SJCRH30 (cell line): ENCODE results near the gene BRAF. TPM values are rescaled to one million over a fixed set of nuclear protein-coding genes. Genes with fewer than 3 reads are reported as not detected.
"Not testable (repeated sequence)": the region's sequence is repeated elsewhere in the genome, so short reads cannot be mapped to it uniquely, and the experiment has no call there.

ENCODE experiments used
- DNase-seq, 2 experiments: peaks; one replicate each; pipeline ENCODE4 v3.0.0-alpha.2; 2015 to 2020
- H3K27ac ChIP-seq: fragments of 250-450 bp; sonication (Bioruptor Pico); 2 replicates; pipeline ENCODE4 v1.5.1; 2020; ENCODE audit warnings: mild to moderate bottlenecking, moderate library complexity
- H3K27me3 ChIP-seq: fragments of 250-450 bp; sonication (Bioruptor Pico); 2 replicates; pipeline ENCODE4 v1.5.1; 2020; ENCODE audit warnings: mild to moderate bottlenecking, moderate library complexity
- H3K36me3 ChIP-seq: fragments of 250-450 bp; sonication (Bioruptor Pico); 2 replicates; pipeline ENCODE4 v1.5.1; 2020; ENCODE audit warnings: mild to moderate bottlenecking, moderate library complexity
- H3K4me1 ChIP-seq: fragments of 250-450 bp; sonication (Bioruptor Pico); 2 replicates; pipeline ENCODE4 v1.5.1; 2020; ENCODE audit warnings: mild to moderate bottlenecking, moderate library complexity
- H3K4me3 ChIP-seq: fragments of 250-450 bp; sonication (Bioruptor Pico); 2 replicates; pipeline ENCODE4 v1.5.1; 2020; ENCODE audit warnings: mild to moderate bottlenecking, moderate library complexity
- H3K9me3 ChIP-seq: fragments of 250-450 bp; sonication (Bioruptor Pico); replicated peaks from 2 replicates; pipeline ENCODE4 v1.5.1; 2020; ENCODE audit warnings: mild to moderate bottlenecking, moderate library complexity
- total RNA-seq: library from RNA; depleted of rRNA; stranded (reverse); fragments of >200 nt; shearing (Covaris generic); gene quantifications from 2 replicates; pipeline ENCODE4 v1.2.3, GENCODE V29; 2014; rRNA removed

Gene BRAF
- total RNA-seq, 1 experiment from 2014 or later, result 26.2 TPM

DNA sequence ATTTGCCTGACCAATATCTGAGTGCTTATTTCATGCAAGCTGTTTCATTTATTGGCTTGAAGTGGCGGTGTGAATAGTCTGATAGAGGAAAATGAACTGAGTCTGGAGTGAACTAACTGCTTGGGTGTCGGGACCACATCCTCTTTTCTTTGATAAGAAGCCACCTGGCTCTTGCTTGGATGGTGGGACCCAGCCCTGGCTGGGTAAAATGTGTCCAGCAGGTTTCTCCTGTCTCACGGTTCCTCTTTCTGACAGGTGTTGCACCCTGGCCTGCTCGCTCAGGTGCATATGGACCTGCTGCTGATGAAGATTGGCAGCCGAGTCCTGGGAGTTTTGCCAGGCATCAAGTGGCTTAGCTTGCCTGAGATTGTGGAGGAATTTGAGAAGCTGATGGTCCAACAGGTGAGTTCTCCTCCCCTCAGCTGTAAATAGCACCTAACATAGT lies 250.4 kb downstream of the BRAF start:
- Histone ChIP-seq H3K36me3 (no peaks in the 10 kb centered on the region), H3K9me3 (no peaks in the 10 kb centered on the region), H3K27ac (no peak overlapping the region), H3K27me3 (no peaks in the 10 kb centered on the region), H3K4me3 (no peak overlapping the region), H3K4me1 (peaks cover 3% of the 10 kb centered on the region; the same call in 1 of the 2 replicates)
- no peak for DNase-seq

DNA sequence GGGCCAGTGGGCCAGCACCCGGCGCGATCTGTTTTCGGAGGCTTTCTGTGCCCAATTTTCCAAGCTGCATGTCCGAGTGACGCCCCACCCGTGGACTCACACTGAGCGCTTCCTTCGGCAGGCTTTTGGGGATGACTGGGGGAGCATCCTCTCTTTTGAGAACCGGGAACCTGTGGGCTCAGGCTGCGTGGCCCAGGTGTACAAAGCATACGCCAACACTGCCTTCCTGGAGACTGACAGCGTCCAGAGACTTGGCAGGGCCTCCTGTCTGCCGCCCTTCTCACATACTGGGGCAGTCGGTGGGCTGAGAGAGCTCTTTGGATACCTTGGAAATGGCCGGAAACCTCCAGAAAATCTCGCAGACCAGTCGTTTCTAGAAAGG lies 251.0 kb downstream of the BRAF start:
- H3K4me1 ChIP-seq, result peaks cover 3% of the 10 kb centered on the region; the same call in 1 of the 2 replicates
- H3K27ac ChIP-seq, result no peak overlapping the region
- no peaks in the 10 kb centered on the region for H3K9me3 ChIP-seq
- peak overlapping the region; percentile 68; the same call in 1 of the 2 replicates for H3K4me3 ChIP-seq
- H3K27me3 ChIP-seq, result no peaks in the 10 kb centered on the region
- DNase-seq, result no peak
- no peaks in the 10 kb centered on the region for H3K36me3 ChIP-seq

DNA sequence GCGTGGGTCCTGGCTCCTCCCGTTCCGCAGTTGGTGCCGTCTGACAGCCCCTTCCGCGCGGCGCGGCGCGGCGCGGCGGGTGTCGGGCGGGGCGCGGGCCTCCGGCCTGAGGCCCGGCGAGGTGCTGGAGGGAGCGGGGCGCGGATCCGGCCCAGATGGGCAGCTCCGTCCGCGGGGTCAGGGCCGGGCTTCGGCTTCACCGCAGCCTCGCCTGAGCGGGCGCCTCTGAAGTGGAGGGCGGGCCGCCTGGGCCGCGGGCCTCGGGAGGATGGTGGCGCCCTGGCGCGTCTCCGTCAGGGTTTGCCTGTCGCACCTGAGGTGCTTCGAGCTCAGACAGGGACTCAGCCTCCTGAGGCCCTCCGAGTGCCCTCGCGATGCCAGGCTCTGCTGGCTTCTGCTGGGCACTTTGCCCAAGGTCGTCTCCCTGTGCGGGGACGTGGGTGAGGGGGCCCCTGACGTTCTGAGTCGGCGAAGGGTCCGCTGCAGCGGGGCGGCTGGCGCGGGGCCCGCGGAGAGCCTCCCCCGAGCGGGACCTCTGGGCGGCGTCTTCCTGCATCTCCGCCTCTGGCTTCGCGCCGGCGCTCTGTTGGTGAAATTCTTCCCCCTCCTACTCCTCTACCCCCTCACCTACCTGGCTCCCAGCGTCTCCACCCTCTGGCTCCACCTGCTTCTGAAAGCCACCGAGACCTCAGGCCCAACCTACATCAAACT lies 251.5 kb downstream of the BRAF start:
- Histone ChIP-seq H3K27ac (no peak overlapping the region), H3K9me3 (no peaks in the 10 kb centered on the region), H3K4me1 (peaks cover 3% of the 10 kb centered on the region; the same call in 1 of the 2 replicates), H3K36me3 (no peaks in the 10 kb centered on the region), H3K4me3 (peak overlapping the region; percentile 68), H3K27me3 (no peaks in the 10 kb centered on the region)
- DNase-seq, result no peak

DNA sequence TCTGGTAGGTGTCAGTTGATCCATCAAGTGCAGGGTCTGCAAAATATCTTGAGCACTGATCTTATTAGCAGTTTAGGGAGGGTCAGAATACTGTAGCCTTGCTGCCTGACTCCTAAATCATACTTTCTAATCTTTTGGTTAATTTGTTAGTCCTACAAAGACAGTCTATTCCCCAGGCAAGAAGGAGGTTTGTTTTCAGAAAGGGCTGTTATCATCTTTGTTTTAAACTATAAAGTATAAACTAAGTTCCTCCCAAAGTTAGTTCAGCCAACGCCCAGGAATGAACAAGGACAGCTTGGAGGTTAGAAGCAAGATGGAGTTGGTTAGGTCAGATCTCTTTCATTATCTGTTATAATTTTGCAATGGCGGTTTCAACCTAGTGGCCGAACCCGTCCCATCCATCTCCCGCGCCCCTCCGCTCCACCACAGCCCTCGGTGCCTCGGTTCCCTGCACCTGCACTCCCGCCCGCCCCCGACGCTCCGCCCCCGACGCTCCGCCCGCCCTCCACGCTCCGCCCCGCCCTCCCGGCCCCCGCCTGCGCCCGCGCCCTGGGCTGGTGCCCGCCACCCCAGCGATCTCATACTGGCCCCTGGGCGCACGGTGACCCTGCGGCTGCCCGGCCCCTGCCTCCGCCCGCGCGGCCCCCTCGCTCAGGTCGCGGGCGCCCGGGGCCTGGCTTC lies 252.2 kb downstream of the BRAF start, which contains the start of gene ADCK2:
ADCK2 (plus strand) TSS at position 564 of the 681 bp plus-strand sequence. CDS start 386 bp downstream, outside the sequence.
- Histone ChIP-seq H3K27me3 (no peaks in the 10 kb centered on the region), H3K27ac (no peak within 1 kb of the TSS), H3K36me3 (no peaks in the 10 kb centered on the region), H3K4me3 (peak within 1 kb of the TSS; percentile 68), H3K4me1 (peaks cover 3% of the 10 kb centered on the region; the same call in 1 of the 2 replicates), H3K9me3 (no peaks in the 10 kb centered on the region)
- DNase-seq, result peak; percentile 34 to 62

DNA sequence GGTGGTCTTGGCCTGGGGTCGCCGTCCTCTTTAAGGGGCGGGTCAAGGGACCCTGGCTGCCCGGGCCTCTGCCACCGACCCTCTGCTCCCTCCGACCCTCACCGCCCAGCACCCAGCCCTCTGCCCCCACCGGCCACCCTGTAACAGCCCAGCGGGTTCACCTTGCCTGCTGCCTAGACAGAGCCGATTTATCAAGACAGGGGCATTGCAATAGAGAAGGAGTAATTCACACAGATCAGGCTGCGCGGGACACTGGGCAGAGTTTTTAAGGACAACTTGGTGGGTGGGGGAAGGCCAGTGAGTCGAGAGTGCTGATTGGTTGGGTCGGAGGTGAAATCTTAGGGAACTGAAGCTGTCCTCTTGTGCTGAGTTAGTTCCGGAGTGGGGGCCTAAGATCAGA lies 252.8 kb downstream of the BRAF start:
- H3K36me3 ChIP-seq, result no peaks in the 10 kb centered on the region
- no peaks in the 10 kb centered on the region for H3K27me3 ChIP-seq
- DNase-seq, result no peak
- no peaks in the 10 kb centered on the region for H3K9me3 ChIP-seq
- no peak overlapping the region for H3K27ac ChIP-seq
- peak overlapping the region; percentile 68; the same call in 1 of the 2 replicates for H3K4me3 ChIP-seq
- peaks cover 3% of the 10 kb centered on the region; the same call in 1 of the 2 replicates for H3K4me1 ChIP-seq

DNA sequence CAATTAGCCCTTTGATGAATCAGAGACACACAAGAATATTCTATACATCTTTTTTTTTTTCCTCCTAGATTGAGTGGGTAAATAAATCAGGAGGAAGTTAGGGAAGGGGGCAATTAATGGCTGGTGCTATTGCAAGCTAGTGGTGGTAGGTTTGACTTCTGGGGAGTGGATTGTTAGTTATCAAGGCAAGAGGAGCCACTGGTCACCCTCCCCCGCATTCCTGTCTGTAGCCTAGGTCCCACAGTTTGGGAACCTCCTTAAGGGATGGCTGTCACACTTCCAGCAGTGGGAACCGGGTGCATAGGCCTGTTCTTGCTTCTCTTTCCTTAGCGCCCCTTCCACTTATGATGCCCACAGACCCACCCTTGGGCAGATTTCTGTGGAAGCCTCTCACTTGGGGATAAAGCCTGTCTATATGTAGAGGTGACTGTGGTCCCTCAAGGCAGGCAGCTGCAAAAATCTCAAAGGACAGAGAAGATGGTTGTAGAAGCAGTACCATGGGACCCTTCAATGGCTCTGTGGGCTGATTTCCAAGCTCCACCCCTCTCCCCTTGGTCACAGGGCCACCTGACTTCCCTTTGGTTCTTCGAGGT lies 254.3 kb downstream of the BRAF start:
- Histone ChIP-seq H3K4me3 (no peak overlapping the region), H3K9me3 (no peaks in the 10 kb centered on the region), H3K27me3 (no peaks in the 10 kb centered on the region), H3K27ac (no peak overlapping the region), H3K36me3 (no peaks in the 10 kb centered on the region), H3K4me1 (peaks cover 2% of the 10 kb centered on the region; the same call in 1 of the 2 replicates)
- no peak for DNase-seq

DNA sequence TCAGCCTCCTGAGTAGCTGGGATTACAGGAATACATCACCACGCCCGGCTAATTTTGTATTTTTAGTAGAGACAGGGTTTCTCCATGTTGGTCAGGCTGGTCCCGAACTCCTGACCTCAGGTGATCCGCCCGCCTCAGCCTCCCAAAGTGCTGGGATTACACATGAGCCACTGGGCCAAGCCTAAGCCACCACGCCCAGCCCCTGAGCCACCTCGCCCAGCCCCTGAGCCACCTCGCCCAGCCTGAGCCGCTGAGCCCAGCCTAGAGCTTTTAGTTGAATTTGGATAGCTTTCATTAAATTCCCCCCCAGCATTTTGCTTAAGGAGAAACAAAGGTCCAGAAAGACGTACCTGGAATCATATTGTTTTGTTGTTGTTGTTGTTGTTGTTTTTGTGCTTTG lies 254.9 kb downstream of the BRAF start:
- DNase-seq, H3K27me3 ChIP-seq, H3K27ac ChIP-seq, H3K4me3 ChIP-seq, H3K36me3 ChIP-seq, H3K4me1 ChIP-seq, H3K9me3 ChIP-seq: not testable (repeated sequence)

DNA sequence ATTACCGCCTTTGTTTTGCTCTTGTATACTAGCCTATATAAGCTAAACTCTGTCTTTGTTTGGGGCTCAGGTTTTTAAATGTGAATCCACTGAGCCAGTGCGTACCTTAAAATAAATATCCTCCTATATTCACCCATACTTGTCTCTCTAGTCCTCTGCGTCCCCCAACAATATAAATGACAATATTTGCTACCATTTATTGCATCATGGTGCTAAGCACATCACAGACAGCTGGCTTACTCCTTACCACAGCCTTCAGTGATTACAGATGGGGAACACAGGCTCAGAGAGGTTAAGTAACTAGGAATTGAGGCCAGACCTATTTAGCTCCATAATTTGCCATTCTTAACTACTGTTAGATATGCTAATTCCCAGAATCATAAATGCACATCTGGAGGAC lies 255.4 kb downstream of the BRAF start:
- H3K36me3 ChIP-seq, result no peaks in the 10 kb centered on the region

More for the DNA sequence above, 255.4 kb downstream of the BRAF start:
- Histone ChIP-seq H3K4me3 (no peak overlapping the region), H3K9me3 (no peaks in the 10 kb centered on the region), H3K27ac (no peak overlapping the region), H3K27me3 (no peaks in the 10 kb centered on the region), H3K4me1 (no peaks in the 10 kb centered on the region)
- DNase-seq, result no peak

Other genes starting within 250 kb of the BRAF start
- 158 and 204 TPM in 2 replicates for gene NDUFB2, start 228.2 kb downstream of the BRAF start, total RNA-seq
- gene MRPS33, start 90.0 kb upstream of the BRAF start, total RNA-seq, result 54.8 and 59.4 TPM in 2 replicates
- gene TMEM178B, start 149.1 kb upstream of the BRAF start, total RNA-seq, result 0.63 and 0.73 TPM in 2 replicates